Activated T-cell treated with anti-CD3 and anti-CD28 coated beads for 48 hours (primary cell): ENCODE results near the gene LRG1.
"Not testable (repeated sequence)": the region's sequence is repeated elsewhere in the genome, so short reads cannot be mapped to it uniquely, and the experiment has no call there.

Experiments
- DNase-seq: peaks from one replicate; pipeline ENCODE4 v3.0.0-alpha.2; 2020; ENCODE audit warnings: low read depth

The LRG1 gene

GRCh38 chr19:4575267-4576015 is 35.6 kb upstream of the LRG1 start:
- DNase-seq, result no peak

- DNase-seq, result no peak
These were observed 33.8 kb upstream of the LRG1 start for GRCh38 chr19:4573682-4574081.

GRCh38 chr19:4571305-4571917 is 31.6 kb upstream of the LRG1 start:
- DNase-seq, result no peak

- DNase-seq, result no peak
These were observed 31.1 kb upstream of the LRG1 start for GRCh38 chr19:4570916-4571304.

- DNase-seq, result no peak
These were observed 30.6 kb upstream of the LRG1 start for GRCh38 chr19:4570402-4570801.

GRCh38 chr19:4568886-4569285 is 29.1 kb upstream of the LRG1 start:
- no peak for DNase-seq

GRCh38 chr19:4567584-4568071 is 27.8 kb upstream of the LRG1 start:
- DNase-seq, result peak; percentile 54

- DNase-seq, result no peak
These were observed 26.7 kb upstream of the LRG1 start for GRCh38 chr19:4566402-4567051.

GRCh38 chr19:4563562-4563961 is 23.7 kb upstream of the LRG1 start:
- DNase-seq, result not testable (repeated sequence)

GRCh38 chr19:4562085-4562484 is 22.2 kb upstream of the LRG1 start:
- DNase-seq, result not testable (repeated sequence)

GRCh38 chr19:4559569-4559968 is 19.7 kb upstream of the LRG1 start, which contains the start of gene SEMA6B:
TSS of gene SEMA6B (minus strand) at chr19:4559684. CDS start at chr19:4558457, 1,227 bp downstream.
- DNase-seq, result no peak

- peak; percentile 42 for DNase-seq
These were observed 18.4 kb upstream of the LRG1 start for GRCh38 chr19:4557971-4558941.

GRCh38 chr19:4557144-4557970 is 17.5 kb upstream of the LRG1 start:
- no peak for DNase-seq

GRCh38 chr19:4556597-4557127 is 16.8 kb upstream of the LRG1 start:
- DNase-seq, result peak; percentile 44

GRCh38 chr19:4555657-4556561 is 16.1 kb upstream of the LRG1 start:
- no peak for DNase-seq

GRCh38 chr19:4554717-4555116 is 14.9 kb upstream of the LRG1 start:
- no peak for DNase-seq

GRCh38 chr19:4553775-4554174 is 13.9 kb upstream of the LRG1 start:
- DNase-seq, result no peak

- no peak for DNase-seq
These were observed 13.4 kb upstream of the LRG1 start for GRCh38 chr19:4553092-4553695.

- no peak for DNase-seq
These were observed 12.6 kb upstream of the LRG1 start for GRCh38 chr19:4552525-4552819.
